ENCODE results near the gene ITCH.

DNA sequence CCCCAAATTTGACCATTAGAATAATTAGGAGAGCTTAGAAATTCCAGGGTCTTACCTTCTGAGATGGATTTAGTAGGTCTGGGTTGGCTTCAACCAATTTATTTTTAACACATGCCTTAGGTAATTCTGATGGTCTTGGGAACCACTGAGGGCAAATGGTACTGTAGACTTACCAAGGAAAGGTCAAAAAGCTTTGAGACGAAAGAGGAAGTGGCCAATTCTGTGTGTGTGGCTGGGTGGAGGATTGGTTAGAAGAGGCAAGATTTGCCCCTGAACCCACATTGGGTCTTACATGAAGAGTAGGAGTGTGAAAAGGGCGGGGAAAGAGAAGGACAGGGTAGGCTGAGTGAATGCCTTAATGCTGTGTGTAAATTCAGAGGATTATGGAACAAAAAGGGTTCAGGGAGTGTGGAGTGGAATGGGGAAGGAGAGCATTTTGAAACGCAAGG, 2.7 kb downstream of the ITCH start:
- TF ChIP-seq, protein P1, sequence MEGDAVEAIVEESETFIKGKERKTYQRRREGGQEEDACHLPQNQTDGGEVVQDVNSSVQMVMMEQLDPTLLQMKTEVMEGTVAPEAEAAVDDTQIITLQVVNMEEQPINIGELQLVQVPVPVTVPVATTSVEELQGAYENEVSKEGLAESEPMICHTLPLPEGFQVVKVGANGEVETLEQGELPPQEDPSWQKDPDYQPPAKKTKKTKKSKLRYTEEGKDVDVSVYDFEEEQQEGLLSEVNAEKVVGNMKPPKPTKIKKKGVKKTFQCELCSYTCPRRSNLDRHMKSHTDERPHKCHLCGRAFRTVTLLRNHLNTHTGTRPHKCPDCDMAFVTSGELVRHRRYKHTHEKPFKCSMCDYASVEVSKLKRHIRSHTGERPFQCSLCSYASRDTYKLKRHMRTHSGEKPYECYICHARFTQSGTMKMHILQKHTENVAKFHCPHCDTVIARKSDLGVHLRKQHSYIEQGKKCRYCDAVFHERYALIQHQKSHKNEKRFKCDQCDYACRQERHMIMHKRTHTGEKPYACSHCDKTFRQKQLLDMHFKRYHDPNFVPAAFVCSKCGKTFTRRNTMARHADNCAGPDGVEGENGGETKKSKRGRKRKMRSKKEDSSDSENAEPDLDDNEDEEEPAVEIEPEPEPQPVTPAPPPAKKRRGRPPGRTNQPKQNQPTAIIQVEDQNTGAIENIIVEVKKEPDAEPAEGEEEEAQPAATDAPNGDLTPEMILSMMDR (IDR thresholded peaks at IDR 0.05), result no peak
- TF ChIP-seq POLR2A (IDR thresholded peaks at IDR 0.05), result no peak
